ENCODE results near the gene LRRC9.
"Not testable (repeated sequence)": the region's sequence is repeated elsewhere in the genome, so short reads cannot be mapped to it uniquely, and the experiment has no call there.

The LRRC9 gene

DNA sequence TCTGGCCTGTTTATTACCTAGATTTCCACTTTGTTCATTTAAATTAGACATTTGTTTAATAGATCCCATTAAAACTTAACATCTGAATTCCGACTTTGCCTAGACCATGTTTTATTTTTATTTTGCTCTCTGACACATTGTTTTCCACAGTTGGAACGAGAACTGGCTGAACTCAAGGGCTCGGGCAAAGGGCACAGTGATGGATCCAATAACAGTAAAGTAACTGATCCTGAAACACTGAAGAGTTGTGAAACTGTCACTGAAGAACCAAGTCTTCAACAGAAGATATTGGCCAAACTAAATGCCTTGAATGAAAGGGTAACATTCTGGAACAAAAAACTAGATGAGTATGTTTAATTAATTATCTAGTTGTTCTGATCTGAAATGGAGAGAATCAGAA, 39.7 kb downstream of the LRRC9 start:
- DNase-seq: no peak

DNA sequence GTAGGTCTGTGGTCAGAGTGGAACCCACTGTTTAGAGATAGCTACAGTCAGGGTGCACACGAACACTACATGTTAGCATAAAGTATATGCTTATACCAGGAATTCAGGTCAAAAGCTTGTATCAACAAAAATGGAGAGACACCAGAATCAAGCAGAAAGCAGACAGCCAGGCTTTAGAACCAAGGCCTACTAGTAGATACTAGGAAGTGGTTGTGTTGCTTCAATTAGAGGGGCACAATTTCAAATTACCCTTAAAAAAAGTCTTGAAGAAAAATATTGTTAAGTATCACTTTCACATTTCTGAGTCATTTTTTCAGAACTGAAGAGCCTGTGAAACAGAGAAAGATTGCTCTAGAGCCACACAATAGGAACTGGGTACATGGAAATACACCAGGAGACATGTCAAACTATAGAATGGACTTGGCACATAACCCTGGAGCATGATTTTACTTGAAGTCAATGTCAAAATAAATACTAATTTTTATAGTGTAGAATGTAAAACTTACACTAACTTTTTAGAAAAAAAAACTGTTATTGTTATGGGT, 41.6 kb downstream of the LRRC9 start:
- no peak for DNase-seq

DNA sequence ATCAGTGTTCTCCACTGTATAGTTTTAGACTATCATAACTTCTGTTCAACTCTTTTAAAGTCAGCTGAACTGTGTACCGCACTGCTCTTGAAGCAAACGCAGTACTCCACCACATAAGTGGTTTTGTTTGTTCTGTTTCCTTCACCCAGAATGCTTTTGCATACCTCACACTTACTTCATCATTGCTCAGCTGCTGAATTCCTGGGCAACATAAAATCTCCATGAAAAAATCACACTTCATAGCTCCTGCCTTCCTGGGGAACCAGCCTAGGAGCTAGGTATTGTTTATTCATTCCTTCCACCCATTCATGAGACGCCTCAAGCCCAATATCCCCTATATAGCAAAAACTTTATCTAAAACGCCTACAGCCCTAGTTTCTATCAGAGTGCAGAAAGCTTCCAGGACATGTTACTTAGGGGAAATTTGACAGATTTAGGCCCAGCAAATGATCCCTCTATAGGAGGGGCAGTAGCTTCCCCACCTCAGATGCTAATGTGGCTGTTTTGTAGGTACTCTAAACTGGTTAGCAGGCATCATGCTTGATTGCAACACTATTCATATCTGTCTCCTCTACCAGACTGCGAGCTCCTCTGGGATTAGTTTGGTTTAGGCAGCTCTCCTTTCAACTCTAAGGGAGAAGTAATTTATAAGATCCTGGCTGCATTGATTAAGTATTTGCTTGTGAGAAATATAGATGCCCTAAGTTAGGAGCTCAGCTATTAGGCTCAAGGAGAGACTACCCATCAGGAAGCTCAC, 44.5 kb downstream of the LRRC9 start:
- no peak for DNase-seq

DNA sequence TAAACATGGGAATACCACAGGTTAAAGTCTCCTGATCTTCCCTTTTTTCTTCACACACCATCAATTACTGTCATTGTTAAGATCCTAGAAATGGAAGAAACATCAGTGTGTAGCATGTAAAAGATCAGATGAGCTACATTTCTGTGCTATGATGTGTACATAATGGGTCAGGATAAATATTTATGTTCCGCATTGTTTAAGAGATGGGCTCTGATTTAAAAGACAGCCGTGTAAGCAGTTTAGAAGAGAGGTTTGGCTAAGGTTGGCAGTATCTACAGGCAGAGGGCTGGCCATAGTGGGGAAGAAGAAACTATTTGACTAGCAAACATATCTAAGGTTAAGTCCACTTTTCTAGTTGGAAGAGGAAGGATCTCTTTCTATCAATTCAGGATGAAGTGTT, 49.4 kb downstream of the LRRC9 start:
- no peak for DNase-seq

DNA sequence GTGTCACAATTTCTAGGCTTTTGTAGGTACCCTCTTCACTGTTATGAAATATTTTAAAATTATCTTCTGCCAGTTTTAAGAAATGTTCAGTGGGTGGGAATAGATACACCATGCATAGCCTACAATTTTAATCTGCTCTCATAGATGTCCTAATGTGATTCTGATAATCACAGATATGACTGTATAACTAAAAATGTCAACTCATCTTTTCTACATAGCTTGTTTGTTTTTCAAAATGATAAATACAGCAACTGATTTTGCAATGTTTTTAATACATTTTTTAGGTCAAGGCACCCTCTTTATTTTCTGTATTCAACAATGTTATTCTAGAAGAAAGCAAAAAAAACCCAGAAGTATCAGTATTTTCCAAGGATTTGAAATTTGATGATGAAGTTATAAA, 61.6 kb downstream of the LRRC9 start:
- no peak for DNase-seq

DNA sequence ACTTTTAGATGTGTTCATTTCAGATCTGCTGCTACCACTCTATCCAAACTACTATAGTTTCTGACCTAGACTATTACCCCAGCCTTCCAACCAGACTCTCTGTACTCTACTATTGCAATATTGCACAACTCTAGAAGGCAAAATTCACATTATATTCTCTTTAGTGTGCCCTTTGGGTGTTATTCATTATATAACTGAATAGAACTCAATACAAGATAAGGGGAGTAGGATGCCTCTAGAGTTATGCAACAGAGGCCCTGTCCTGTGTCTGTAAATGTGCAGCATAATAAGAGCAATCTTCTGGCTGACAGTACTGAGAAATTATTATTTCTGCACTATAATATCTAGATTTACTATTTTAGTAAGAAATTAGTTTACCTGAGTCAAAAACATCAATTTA, 63.1 kb downstream of the LRRC9 start:
- no peak for DNase-seq

DNA sequence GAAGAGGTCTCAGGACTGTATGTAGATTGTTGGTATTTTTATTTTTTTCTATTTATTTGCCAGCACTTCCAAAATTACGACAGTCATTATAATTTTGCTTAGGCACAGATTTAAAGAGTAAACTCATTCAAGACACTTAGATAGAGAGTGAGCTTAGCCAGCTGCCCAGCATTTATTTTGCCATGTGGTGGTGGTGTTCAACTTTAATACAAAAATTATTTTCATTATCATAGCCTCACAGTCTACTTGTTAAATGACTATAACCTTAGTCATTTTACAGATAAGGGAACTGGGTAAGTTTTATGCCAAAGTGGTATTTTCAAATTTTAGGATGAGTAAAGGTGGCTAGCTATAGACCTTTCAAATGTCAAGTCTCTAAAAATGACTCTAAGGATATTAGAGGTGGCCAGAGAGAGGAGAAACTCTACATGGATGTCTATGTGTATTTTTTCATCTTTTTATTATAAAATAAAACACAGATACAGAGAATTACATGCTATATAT, 66.7 kb downstream of the LRRC9 start:
- DNase-seq: no peak

DNA sequence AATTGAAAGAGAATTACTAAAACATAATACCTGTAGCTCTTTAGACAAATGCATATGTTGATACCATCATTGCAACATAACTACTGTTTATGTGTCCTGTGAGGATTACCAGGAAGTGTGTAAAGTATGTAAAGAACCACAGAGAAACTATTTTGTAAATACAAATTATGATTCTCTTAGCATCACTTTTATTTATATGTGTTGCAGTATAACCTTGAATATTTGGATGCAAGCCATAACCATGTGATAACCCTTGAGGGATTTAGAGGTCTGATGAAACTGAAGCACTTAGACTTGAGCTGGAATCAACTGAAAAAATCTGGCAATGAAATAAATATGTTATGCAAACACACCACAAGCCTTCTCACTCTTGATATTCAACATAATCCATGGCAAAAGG, 77.5 kb downstream of the LRRC9 start:
- no peak for DNase-seq

DNA sequence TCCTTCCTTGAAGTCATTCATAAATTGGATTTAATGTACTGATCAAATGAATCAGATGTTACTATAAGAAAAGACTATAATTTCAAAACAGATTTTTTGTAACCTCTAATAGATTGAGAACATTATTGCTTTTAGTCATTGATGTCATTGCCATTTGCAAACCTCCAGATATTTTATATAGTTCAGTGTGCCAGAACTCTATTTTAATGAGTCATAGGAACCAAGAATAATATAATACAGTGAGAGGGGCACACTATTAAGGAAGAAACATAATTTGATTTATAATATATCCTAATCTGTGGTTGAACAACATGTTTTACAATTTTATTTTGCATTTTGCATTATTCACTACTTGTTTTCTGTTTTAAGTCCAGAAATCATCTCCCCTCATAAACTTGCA, 78.0 kb downstream of the LRRC9 start:
- DNase-seq: no peak

DNA sequence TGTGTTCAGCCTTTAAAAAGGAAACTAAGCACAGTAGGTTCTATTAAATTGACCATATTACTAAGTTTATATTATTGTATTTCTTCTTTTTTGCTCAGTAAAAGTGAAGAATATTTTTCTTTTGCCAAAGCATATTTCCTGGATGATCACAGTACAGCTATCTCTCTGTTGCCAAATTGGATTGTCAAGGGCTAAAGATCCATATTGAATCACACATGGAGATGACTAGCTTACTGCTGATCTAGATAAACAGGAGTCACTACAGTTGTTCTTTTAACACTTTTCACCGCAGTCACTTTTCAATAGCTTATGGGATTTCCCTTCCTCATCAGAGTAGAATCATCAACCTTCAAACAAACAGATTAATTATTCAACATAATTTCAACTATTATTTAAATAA, 78.6 kb downstream of the LRRC9 start:
- DNase-seq: no peak

DNA sequence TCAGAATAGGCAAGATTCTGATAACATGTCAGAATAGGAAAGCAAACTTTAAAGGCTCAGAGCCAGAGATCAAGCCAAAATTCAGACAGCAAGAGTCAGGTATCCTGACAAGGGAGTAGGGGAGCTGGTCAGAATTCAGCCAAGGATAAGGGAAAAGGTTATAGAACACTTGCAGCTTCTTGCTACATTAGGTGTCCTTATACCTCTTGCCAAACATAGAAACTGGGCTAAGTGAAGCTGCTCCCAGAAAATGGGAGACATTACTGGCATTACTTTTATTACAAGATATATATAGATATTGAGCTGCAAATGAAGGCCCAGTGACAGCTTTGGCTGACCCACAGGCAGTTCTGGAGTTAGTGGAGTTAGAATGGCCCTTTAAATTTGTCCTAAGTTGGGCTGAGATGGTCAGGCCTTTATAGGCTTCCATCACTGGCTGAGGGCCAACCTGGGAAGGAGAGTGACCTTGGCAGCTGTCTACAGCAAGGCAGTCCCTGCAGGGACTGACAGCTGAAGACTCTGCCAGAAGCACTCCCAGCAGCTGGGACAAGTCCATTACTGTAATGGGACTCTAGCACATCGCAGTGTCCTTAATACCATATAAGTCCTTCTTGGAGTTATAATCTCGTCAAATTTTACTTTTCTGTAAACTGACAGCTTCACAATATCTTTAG, 83.0 kb downstream of the LRRC9 start:
- no peak for DNase-seq

DNA sequence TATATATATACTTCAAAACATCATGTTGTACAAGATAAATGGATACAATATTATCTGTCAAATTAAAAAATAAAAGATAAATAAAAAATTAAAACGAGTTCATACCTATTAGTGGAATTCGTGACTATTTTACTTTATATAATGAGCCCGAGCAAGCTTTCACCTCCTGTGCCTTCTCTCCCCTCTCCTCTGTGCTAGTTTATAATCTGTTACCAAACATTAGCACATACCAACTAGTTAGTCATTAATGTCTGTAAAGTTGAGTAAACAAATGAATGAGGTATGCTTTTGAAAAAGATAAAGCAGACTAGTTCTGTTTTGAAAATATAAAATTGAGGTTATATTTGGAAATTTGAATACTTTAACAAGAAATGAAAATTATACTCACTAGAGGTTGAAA, 84.0 kb downstream of the LRRC9 start:
- no peak for DNase-seq

DNA sequence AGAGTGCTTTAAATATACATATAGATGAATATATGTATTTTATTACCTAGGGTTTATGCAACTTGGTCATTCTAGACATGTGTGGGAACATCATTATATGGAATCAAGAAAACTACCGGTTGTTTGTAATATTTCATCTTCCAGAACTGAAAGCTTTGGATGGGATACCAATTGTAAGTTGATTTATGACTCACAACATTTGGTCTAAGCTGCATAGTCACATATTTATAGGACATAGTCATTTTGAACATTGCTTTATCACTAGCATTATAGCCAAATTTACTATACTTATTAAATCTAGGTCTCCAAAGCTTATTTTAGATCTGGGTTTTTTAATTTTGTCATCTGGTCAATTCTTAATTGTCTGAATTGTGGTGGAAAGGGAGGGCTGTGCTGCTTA, 88.1 kb downstream of the LRRC9 start:
- DNase-seq: no peak

DNA sequence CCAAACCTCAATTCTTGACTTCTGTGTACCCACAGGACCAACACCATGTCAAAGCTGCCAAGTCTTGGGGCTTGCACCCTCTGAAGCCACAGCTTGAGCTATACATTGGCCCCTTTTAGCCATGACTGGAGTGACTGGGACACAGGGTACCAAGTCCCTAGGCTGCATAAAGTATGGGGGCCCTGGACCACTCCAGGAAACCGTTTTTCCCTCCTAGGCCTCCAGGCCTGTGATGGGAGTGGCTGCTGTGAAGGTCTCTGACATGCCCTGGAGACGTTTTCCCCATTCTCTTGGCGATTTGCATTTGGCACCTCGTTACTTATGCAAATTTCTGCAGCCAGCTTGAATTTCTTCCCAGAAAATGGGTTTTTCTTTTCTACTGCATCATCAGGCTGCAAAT, 90.3 kb downstream of the LRRC9 start:
- not testable (repeated sequence) for DNase-seq

DNA sequence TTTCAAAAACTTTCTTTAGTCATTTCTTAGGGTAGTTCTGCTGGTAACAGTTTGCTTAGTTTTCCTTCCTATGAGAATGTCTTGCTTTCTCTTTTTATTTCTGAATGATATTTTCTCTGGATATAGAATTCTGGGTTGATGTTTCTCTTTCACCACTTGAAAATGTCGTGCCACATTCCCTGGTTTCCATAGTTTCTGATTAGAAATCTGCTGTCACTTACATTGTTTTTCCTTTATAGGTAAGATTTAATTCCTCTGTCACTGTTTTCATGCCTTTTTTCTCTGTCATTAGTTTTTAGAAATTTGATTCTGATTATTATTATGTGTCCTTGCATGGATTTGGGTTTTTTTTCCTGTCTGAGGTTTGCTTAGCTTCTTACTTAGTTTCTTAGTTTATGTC, 94.5 kb downstream of the LRRC9 start:
- no peak for DNase-seq

DNA sequence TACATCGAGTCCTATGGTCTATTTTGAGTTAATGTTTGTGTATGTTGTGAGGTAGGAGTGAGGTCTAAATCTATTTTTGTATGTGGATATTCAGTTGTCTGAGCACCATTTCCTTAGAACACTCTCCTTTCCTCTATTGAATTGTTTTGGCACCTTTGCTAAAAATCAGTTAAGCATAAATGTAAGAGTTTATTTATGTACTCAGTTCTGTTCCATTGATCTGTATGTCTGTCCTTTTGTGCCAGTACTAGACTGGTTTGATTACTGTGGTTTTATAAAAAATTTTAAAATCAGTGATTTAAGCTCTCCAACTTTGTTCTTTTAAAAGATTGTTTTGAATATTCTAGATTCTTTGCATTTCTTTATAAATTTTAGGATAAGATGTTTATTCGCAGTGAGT, 101.7 kb downstream of the LRRC9 start:
- DNase-seq: no peak

DNA sequence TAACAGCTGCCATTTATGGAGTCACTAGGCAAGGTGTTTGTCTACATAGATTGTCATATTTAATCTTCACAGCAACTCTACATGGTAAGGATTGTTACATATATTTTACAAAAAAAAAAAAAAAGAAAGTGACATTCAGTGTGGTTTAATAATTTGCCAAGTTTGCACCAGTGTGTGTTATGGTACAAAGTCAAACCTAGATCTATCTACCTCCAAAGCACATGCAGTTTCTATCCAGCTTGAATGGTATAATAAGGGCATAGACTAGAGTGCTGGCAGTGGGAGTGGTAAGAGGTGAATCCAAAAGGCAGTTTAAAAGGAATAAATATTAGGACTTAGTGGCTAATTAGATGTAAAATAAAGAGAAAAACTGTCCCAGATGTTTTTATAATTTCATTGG, 105.6 kb downstream of the LRRC9 start:
- DNase-seq: no peak

DNA sequence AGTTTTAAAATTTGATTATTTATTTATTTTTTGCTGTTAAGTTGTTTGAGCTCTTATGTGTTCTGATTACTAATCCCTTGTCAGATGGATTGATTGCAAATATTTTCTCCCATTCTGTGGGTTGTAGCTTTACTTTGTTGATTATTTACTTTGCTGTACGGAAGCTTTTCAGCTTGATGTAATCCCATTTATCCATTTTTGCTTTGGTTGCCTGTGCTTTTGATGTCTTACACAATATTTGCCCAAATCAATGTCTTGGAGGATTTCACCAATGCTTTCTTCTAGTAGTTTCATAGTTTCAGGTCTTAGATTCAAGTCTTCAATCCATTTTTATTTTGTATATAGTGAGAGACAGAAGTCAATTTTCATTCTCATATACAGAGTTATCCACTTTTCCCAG, 115.2 kb downstream of the LRRC9 start:
- DNase-seq: no peak

DNA sequence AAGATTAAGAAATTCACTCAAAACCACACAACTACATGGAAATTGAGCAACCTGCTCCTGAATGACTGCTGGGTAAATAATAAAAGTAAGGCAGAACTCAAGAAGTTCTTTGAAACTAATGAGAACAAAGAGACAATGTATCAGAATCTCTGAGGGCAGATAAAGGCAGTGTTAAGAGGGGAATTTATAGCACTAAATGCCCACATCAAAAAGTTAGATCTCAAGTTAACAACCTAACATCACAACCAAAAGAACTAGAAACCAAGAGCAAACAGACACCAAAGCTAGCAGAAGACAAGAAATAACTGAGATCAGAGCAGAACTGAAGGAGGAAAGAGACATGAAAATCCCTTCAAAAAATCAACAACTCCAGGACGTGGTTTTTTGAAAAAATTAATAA, 128.0 kb downstream of the LRRC9 start:
- DNase-seq: not testable (repeated sequence)

DNA sequence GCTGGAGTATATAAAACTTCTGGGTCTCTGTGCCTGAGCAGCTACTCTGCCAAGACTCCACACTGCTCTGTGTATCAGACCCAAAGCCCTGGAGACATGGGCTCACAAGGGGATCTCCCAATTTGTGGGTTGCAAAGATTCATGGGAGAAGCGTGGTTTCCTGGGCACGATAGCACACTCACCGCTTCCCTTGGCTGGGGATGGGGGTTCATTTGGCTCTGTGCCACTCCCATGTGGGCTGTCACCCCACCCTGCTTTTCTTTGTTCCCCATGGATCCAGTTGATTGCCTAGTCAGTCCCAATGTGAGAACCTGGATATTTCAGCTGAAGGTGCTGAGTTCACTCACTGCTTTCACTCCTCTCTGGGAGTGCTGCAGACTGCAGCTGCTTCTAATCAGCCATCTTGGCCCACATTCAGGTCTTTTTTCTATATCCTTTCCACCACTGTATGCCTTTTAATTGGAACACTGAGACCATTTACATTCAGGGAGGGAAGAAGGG, 131.8 kb downstream of the LRRC9 start:
- DNase-seq: no peak

DNA sequence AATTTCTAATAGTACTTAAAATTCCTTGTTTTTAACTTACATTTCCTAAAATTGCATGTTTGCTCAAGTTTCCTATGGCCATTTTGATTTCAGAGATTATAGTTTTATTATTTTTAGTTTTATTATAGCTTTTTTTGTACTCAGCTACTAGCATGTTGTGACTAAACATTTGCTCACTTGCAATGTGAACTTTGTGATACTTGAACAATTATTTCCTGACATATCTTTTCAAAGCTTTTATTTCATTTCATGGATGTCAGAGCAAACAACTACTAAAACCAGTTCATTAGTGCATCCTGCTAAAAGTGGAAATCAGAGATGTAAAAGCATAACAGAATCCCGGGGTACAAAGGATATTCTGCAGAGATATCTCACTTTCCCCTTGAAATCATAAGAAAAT, 138.1 kb downstream of the LRRC9 start:
- DNase-seq: no peak

DNA sequence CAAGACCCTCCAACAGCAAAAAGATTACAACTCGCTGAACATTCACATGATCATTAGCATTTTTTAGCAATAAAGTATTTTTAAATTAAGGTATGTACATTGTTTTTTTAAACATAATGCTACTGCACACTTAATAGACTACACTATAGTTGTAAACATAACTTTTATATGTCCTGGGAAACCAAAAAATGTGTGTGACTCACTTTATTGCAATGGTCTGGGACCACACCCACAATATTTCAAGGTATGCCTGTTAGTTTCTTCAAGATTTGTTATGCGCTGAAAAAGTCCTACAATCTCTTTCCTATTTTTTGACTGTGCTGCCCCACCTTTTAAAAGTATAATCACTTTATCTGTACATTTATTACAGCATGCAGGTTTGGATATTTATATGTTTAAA, 141.4 kb downstream of the LRRC9 start:
- no peak for DNase-seq

DNA sequence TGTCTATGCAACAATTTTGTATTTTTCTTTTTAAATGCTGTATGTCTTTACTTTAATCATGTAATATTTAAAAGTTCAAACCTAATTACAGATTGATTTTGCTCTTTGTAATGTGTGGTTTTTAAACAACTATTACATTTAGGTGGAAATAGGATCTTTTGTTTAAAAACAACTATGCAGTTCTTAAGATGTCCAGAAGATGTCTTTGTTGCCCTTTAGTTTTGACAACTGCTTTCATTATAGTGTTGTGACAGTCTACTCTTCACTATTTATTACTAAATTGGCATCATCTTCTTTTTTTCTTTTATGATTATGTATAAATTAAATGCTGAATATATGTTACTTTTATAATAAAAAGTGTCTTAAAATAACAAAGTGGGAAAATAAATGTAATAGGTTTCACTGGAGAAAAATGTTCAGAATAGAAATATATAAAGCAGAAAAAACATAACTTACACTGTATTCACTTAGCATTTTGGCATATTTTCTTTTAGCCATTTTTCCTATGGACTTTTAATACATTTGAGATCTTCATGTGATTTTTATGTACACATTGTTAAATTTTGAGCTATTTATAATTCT, 144.6 kb downstream of the LRRC9 start:
- DNase-seq: peak; percentile 44 to 77 (median 73)

DNA sequence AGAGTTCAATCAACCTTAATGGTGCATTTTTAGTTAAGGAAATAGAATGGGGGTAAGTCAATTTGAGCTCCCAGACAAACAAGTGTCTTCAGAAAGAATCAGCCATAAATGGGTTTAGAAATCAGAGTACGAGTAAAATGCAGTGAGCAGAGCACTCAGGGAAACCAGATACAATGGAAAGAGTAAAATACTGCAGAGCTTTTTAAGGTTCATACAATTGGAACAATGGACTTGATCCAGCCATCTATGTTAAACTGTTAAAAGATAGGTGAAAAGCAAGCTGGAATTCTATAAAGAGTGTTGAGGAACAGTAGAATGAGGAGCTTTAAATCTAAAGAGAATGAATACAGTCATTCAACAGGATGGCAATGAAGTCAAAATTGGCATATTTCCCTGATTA, 147.9 kb downstream of the LRRC9 start:
- no peak for DNase-seq

All from suppressor macrophage treated with lipopolysaccharide for 1 hour (primary cell).